ENCODE results near the gene VAV2. TPM values are rescaled to one million over a fixed set of nuclear protein-coding genes. Genes with fewer than 3 reads are reported as not detected.
A peak's percentile ranks its signal among the peaks of the same experiment; 100 is the strongest.

Gene VAV2
- total and polyA plus RNA-seq, 4 donors = 13.0 to 28.2 (median 16.3) TPM

DNA sequence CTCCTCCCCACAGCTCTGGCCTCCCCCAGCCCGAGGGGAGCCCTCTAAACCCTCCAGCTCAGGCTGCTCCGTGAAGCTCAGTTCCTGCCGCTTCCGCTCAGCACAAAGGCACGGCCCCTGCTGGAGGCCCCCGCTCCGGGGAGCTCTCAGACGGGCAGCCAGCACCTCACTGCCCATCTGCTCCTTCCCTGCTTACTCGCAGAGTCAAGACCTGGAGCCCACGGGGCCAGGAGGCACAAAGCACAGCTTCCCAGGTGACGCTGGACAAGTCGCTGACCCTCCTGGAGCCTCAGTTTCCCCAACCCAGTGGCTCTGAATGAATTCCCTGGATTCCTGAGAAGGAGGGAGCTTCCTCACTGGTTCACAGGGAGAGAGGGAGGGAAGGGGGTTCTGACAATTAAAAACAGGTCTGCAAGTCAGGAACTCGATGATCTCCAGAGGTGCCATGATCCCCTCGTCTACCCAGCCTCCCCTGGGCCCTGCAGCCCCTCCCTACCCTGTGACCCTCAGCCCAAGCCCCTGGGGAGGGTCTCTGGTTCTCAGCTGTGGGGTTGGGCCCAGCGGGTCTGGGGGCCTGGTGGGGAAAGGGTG is 36.2 kb downstream of the VAV2 start:
- no peaks in the 10 kb centered on the region for H3K36me3 ChIP-seq (ENCODE audit: control insufficient read depth in 4 of 4, insufficient read depth in 4 of 4, low read length in 4 of 4)
- no peak overlapping the region for H3K4me3 ChIP-seq
- DNase-seq = peak; percentile 71 to 80 (median 79)
- ATAC-seq (ENCODE audit: insufficient read depth, low FRiP score) = no peak
- H3K4me1 ChIP-seq (ENCODE audit: control insufficient read depth in 5 of 5, insufficient read depth in 5 of 5, low read length in 5 of 5) = peaks cover 0 to 56% (median 47%) of the 10 kb centered on the region in 5 donors
- peak overlapping the region in 1 of 2 donors; percentile 83 for H3K27ac ChIP-seq (ENCODE audit: low read depth in 1 of 2, low read length in 1 of 2)
- no peaks in the 10 kb centered on the region for H3K27me3 ChIP-seq (ENCODE audit: control insufficient read depth in 3 of 3, insufficient read depth in 3 of 3, low read length in 2 of 3)
- WGBS, 2 donors = 15 to 18% methylated on average over 14 to 15 of the region's 15 CpGs
- peak overlapping the region in 1 of 2 donors; percentile 65 for H3K9ac ChIP-seq (ENCODE audit: insufficient read depth in 1 of 2, low read length in 2 of 2)
- TF ChIP-seq, protein P1, sequence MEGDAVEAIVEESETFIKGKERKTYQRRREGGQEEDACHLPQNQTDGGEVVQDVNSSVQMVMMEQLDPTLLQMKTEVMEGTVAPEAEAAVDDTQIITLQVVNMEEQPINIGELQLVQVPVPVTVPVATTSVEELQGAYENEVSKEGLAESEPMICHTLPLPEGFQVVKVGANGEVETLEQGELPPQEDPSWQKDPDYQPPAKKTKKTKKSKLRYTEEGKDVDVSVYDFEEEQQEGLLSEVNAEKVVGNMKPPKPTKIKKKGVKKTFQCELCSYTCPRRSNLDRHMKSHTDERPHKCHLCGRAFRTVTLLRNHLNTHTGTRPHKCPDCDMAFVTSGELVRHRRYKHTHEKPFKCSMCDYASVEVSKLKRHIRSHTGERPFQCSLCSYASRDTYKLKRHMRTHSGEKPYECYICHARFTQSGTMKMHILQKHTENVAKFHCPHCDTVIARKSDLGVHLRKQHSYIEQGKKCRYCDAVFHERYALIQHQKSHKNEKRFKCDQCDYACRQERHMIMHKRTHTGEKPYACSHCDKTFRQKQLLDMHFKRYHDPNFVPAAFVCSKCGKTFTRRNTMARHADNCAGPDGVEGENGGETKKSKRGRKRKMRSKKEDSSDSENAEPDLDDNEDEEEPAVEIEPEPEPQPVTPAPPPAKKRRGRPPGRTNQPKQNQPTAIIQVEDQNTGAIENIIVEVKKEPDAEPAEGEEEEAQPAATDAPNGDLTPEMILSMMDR (IDR thresholded peaks at IDR 0.05; ENCODE audit: control extremely low read depth, extremely low read depth) = no peak
- H3K9me3 ChIP-seq (ENCODE audit: control insufficient read depth in 4 of 4, insufficient read depth in 3 of 4, low read length in 3 of 4) = no peaks in the 10 kb centered on the region

DNA sequence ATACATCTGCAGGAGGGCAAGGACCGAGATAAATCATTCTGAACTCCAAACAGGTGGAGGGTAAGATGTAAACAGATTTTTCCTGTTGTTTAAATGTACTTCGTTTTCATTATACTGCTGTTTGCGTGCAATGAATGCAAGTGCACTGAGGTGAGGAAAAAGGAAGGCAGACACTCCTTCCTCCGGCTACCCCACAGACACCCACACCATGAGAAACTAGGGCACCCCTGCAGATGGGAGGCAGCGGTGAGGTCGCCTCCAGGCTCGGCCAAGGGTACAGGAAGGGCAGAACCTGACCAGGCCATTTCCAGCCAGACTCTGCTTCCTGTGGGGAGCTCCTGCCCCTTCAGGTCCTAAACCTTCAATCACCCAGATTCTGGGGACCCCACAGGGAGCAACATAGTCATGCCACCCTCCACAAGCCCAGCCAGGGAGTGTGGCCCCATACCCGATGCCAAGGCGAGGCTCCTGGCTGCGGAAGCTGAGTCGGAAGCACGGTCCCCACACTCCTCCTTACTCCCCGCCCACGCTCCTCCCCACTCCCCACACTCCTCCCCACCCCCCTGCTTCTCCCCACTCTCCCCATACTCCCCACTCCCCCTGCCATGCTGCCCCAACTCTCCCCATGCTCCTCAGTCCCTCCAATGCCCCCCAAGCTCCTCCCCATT is 37.1 kb downstream of the VAV2 start:
- no peak for ATAC-seq (ENCODE audit: insufficient read depth, low FRiP score)

DNA sequence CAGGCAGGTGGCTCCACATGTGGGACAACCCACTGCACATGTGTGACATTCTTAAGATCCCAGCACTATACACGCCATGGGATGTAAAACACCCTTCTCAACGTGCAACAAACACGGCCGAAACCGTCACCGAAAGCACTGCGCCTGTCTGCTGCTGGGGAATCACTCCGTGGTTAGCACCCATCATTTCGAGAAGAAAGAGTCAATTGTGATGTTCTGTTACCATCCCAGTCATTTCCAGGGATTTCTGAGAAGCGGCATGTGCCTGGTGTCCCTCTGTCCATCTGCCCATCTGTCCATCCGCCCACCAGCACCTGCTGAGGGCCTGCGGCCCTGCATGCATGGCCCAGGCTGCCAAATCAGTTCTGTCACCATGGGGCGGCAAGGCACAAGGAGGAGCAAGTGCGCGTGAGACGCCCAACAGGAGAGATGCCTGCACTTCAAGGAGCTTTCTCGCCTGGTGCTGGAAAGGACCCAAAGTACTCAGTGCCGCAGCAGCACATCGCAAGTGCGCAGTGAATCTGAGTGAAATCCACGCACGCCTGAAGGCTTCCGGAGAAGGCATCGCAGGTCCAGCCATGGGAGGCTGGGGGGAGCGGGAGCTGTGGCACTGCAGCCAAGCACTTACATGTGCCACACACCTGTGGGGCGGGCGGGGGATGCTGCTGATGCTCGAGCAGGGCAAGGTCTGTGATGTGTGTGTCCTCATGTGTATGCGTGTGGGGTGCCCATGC is 38.0 kb downstream of the VAV2 start:
- Histone ChIP-seq H3K4me3 (no peak overlapping the region), H3K4me1 (ENCODE audit: control insufficient read depth in 5 of 5, insufficient read depth in 5 of 5, low read length in 5 of 5) (peaks cover 0 to 54% (median 40%) of the 10 kb centered on the region in 5 donors), H3K9me3 (ENCODE audit: control insufficient read depth in 4 of 4, insufficient read depth in 3 of 4, low read length in 3 of 4) (no peaks in the 10 kb centered on the region), H3K27ac (ENCODE audit: low read depth in 1 of 2, low read length in 1 of 2) (no peak overlapping the region), H3K36me3 (ENCODE audit: control insufficient read depth in 4 of 4, insufficient read depth in 4 of 4, low read length in 4 of 4) (no peaks in the 10 kb centered on the region), H3K27me3 (ENCODE audit: control insufficient read depth in 3 of 3, insufficient read depth in 3 of 3, low read length in 2 of 3) (no peaks in the 10 kb centered on the region), H3K9ac (ENCODE audit: insufficient read depth in 1 of 2, low read length in 2 of 2) (no peak overlapping the region)
- no peak for ATAC-seq (ENCODE audit: insufficient read depth, low FRiP score)
- TF ChIP-seq, protein P1 (IDR thresholded peaks at IDR 0.05; ENCODE audit: control extremely low read depth, extremely low read depth) = no peak
- no peak for DNase-seq
- 90 to 92% methylated on average over 29 of the region's 29 CpGs for WGBS, 2 donors

More for the DNA sequence above, 37.1 kb downstream of the VAV2 start:
- TF ChIP-seq, protein P1 (IDR thresholded peaks at IDR 0.05; ENCODE audit: control extremely low read depth, extremely low read depth) = no peak
- Histone ChIP-seq H3K9ac (ENCODE audit: insufficient read depth in 1 of 2, low read length in 2 of 2) (no peak overlapping the region), H3K36me3 (ENCODE audit: control insufficient read depth in 4 of 4, insufficient read depth in 4 of 4, low read length in 4 of 4) (no peaks in the 10 kb centered on the region), H3K27me3 (ENCODE audit: control insufficient read depth in 3 of 3, insufficient read depth in 3 of 3, low read length in 2 of 3) (no peaks in the 10 kb centered on the region), H3K27ac (ENCODE audit: low read depth in 1 of 2, low read length in 1 of 2) (peak overlapping the region in 1 of 2 donors; percentile 58), H3K4me3 (no peak overlapping the region), H3K9me3 (ENCODE audit: control insufficient read depth in 4 of 4, insufficient read depth in 3 of 4, low read length in 3 of 4) (no peaks in the 10 kb centered on the region), H3K4me1 (ENCODE audit: control insufficient read depth in 5 of 5, insufficient read depth in 5 of 5, low read length in 5 of 5) (peaks cover 0 to 53% (median 47%) of the 10 kb centered on the region in 5 donors)
- WGBS, 2 donors = 39 to 40% methylated on average over 14 of the region's 14 CpGs
- DNase-seq = no peak
